ENCODE measurements around the gene CEACAM16.

The CEACAM16 gene

DNA sequence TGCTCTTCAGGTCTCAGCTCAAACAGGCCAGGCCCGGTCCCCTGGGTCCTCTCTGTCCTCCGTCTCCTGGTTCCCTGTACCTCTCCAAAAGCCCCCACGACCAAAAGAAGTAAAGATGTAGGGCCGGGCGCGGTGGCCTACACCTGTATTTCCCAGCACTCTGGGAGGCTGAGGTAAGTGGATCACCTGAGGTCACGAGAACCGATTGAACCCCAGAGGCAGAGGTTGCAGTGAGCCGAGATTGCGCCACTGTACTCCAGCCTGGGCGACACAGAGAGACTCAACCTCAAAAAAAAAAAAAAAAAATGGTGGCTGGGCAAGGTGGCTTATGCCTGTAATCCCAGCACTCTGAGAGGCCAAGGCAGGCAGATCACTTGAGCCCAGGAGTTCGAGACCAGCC lies 27.5 kb downstream of the CEACAM16 start:
- no peak for DNase-seq

DNA sequence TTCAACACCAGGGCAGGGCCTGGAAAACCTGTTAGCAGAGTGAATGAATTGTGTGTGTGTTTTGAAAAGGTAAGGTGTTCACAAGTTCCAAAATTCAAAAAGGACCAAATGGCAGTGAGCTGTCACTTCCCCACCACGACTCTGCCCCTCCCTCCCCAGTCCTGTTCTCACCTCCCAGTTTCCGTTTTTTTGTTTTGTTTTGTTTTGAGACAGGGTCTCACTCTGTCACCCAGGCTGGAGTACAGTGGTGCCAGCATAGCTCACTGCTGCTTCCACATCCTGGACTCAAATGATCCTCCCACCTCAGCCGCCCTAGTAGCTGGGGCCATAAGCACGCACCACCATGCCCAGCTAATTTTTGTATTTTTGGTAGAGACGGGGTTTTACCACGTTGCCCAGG lies 29.2 kb downstream of the CEACAM16 start:
- DNase-seq: peak; percentile 27

DNA sequence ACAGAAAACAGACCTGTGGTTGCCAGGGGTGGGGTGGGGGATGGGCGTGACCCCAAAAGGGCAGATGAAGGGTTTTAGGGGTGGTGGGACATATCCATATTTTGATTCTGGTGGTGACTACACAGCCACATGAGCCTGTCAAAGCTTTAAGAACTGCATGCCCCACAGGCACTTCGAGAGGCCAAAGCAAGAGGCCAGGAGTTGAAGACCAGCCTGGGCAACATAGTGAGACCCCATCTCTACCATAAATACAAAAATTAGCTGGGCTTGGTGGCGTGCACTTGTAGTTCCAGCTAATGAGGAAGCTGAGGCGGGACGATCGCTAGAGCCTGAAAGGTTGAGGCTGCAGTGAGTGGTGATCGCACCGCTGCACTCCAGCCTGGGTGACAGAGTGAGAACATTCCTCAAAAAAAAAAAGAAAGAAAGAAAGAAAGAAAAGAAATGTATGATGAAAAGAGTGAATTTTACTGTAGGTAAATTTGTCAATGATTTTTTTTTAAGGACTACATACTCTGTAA lies 30.6 kb downstream of the CEACAM16 start:
- no peak for DNase-seq

DNA sequence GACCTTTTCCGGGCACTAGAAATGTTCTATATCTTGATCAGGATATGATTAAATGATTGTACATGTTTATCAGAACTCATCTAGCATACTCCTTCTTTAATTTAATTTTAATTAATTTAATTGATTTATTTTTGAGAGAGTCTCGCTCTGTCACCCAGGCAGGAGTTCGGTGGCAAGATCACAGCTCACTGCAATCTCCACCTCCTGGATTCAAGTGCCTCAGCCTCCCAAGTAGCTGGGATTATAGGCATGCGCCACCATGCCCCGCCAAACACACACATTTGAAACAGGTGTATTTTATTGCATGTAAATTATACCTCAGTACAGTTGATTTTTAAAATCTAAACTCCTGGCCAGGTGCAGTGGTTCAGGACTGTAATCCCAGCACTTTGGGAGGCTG lies 32.1 kb downstream of the CEACAM16 start:
- no peak for DNase-seq

DNA sequence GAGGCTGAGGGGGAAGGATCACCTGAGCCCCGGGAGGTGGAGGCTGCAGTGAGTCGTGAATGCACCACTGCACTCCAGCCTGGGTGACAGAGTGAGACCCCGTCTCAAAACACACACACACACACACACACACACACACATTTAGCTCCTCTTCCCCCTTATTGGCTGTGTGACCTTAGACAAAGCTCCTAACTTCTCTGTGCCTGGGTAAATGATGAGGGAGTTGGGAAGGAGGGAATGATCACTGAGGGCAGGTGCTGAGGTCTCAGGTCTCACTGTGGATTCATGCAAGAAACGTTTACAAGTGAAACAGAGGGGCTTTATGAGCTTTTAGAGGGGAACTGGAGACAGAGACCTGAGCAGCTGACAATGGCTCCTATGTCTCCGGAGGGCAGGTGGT lies 32.7 kb downstream of the CEACAM16 start:
- DNase-seq: no peak

DNA sequence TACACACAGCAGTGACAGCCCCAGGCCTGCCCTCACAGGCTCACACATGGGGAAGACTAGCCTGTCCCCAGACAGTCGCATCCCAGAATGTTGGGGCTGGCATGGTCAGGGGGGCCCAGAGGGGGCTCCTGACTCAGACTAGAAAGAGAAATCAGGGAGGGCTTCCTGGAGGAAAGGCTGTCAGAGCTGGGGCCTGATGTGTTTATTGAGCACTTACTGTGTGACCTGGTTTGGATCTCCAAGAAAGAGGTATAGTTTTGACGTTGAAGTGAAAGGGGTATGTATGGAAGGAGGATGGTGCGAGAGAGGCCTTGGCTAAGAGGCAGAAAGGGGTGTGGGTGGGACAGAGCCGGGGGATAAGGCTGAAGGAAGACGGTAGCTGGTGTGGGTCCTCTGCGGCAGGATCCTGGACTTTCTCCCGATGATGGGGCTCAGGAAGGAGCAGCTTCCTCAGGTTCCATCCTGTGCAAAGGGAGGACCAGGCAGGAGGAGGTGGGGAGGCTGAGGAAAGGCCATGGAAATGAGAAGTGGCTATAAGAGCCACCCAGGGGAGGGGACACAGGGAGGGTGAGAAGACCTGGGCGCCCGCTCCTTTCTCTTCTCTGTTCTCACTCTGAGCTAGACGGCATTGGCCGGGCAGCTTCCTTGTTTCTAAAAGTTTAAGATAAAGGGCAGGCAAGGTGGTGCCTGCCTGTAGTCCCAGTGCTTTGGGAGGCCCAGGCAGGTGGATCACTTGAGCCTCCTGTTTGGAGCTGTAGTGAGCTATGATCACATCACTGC lies 33.5 kb downstream of the CEACAM16 start:
- no peak for DNase-seq

DNA sequence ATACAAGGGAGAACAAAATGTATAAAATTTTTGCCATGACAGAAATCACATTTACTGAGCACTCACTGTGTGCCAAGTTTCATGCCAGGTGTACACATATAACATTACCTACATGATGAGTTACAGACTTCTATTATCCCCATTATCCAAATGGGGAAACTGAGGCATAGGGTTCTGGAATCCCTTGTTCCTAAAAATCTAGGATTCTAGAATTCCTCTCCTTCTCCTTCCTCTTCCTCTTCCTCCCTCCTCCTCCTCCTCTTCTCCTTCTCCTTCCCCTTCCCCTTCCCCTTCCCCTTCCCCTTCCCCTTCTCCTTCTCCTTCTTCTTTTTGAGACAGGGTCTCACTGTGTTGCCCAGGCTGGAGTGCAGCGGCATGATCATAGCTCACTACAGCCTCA lies 35.4 kb downstream of the CEACAM16 start:
- no peak for DNase-seq

DNA sequence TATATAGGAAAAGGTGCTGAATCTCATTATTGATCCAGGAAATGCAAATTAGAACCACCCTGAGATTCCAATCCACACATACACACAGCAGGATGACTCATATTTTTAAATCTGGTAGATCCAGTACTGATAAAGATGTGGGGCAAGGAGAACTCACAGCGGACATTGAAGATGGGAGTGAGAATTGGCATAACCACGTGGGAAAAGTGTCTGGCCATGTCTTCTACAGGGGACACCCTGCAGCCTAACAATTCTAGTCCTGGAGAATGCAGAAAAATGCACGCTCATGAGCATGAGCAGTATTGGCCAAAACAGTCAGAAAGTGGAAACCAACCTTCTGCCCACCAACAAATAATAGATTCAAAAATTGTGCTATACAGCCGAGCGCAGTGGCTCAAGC lies 36.1 kb downstream of the CEACAM16 start:
- no peak for DNase-seq

DNA sequence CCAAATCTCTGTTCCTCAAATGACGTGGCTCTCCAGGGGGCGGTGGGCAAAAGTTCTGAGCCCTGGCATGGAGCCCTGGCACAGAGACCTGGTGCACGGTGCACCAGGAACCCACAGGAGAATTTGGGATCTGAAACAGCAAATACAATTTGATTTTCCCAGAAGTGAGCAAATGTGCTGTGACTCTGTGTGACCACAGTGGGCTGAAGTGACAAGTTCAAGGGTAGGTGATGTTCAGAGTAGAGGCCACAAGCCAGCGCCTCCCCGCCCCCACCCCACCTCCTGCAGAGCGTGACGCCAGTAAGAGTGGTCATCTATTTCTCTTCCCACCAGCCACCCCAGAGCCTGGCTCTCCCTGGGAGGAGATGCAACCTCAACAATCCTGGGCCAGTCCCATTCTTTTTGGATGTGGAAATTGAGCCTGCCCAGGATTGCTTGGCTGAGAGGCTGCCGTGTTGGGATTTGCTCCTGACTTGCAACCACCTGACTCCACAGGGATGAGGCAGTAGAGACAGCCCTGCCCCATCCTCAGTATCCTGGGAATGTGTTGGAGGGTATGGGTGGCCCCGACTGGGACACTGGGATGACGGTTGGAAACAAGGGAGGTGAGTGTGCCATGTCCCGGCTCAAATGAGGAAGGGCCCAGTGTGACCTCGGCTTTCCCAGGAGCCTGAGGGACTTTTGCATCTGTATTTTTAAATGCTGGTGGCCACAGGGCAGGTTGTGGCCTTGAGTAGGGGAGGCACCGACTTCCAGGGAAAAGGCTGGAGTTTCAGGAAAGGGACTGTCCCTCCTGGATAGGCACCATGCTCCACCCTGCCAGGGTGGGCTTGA lies 38.5 kb downstream of the CEACAM16 start:
- DNase-seq: no peak

DNA sequence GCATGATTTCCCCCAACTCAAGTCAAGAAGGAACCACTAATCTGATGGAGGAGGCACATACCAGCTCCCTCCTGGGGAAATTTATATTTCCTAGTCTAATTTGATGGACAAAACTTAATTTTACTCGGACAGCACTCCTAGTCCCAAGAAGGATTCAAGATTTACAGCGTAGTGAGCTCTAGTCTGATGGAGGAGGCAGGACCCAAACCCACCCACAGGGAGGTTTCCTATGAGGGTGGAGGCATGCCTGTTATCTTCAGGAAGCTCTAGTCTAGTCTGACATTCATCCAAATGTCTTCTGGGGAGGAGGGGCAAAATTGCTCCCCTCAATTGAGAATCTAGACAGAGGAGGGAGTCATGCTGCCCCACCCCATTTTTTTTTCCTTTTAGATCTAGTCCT lies 39.2 kb downstream of the CEACAM16 start:
- no peak for DNase-seq

DNA sequence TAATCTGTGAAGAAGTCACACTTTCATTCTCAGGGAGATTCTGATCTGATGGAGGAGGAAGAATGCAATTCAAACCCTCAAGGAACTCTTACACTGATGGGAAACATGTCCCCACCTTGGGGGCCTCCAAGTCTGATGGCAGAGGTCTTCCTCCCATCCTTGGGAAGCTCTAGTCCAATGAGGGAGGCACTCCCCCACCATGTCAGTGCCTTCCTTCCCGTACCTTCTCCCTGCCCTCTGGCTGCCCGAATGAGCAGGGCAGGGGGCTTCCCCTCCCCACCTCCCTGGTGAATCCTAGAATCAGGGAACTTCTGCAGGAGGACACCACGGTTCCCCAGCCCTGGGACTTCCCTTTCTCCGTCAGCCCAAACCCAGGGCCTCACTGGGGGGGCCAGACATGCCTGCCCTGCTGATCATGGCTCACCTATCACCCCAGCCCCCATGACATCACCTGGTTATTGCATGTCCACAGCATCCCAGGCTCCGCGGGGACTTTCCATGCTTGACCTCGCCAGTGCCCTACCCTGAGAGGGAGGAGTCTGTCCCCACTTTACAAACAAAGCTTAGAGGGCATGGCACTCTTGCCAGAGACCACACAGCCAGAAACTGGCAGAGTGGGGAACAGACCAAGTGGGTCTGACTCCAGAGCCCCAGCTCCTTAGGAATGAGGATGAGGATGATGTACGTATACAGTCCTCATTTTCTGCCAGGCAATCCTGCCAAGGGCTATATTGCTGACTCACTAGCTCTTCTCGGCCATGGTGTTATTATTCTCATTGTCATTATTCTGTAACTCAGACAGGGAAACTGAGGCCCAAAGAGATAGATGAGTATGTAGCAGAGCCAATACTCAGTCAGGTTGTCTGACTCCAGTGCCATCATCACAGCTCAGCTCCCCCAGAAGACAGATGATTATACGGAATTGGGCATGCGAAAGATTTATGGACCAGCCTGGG lies 39.9 kb downstream of the CEACAM16 start:
- no peak for DNase-seq

DNA sequence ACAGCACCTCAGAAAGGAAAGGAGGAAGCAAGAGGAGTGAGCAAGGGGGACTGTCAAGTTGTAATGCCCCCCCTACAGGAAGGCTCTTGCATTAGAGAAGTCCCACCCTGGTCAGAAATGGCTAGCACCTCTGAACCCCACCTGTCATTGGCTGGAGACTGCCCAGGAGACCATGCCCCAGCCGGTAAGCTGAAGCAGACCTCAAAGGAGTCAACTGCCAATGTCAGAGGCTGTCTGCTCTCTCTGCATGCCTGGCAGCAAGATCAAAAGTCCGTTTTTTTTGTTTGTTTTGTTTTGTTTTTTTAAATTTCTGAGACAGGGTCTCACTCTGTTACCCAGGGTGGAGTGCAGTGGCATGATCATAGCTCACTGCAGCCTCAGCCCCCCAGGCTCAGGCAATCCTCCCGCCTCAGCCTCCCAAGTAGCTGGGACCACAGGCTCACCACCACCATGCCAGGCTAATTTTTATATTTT lies 41.4 kb downstream of the CEACAM16 start:
- DNase-seq: no peak

DNA sequence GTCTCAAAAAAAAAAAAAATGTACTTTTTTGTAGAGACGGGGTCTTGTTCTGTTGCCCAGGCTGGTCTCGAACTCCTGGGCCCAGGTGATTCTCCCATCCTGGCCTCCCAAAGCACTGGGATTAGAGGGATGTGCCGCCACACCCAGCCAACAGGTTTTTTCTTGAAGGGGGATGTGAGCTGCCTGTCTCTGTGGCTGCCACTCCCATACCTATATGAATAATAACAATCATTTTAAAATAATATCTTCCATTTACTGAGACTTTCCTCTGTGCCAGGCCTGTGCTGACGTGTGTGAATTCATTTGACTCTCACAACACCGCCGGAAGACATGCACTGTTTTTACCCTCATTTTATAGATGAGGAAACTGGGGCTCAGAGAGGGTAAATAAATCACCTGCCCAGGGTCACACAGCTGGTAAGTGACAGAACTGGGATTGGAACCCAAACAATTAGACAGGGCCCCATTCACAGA lies 42.3 kb downstream of the CEACAM16 start:
- no peak for DNase-seq

DNA sequence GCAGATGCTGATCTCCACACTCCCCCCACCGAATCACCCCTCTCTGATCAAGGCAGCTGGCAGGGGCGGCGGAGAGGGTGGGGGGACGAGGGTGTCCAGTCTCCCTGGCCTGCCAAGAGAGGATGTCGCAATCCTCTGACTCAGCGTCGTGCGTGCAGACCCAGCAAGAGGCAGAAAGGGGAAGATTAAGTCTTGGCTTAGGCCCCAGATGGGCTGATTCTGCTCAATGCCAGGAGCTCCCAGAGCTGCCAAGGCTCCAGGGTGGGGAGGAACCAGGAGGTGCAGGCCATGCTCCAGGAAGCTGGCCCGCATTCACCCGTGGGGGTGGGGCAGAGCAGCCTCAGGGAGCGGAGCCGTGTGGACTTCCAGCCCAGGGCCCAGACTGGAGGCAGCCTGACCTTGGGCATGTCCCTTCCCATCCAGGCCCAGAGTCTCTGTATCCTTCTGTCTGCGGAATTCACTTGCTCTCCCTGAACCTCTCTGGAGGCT lies 42.9 kb downstream of the CEACAM16 start:
- peak; percentile 43 for DNase-seq

DNA sequence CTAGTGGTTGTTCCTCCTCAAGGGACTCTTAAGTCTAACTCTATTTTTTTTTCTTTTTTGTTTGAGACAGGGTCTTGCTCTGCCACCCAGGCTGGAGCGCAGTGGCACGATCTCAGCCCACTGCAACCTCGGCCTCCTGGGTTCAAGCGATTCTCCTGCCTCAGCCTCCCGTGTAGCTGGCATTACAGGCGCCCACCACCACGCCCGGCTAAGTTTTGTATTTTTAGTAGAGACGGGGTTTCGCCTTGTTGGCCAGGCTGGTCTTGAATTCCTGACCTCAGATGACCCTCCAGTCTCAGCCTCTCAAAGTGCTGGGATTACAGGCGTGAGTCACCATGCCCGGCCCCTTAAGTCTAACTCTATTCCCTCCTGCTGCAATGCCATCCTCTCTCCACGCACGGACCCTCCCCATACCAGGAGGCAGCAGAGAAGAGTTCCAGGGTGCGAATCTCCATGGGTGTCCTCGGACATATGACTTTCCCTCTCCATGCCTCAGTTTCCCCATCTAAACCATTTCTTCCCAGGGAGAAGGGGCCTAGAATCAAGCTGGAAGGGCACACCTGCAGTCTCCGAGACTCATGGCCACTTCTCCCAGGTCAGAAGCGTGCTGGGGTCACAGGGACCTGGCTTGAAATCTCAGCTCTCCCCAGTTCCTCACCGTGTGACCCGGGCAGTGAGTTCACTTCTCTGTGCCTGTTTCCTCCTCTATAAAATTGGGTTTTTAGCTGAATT lies 43.5 kb downstream of the CEACAM16 start:
- DNase-seq: no peak

DNA sequence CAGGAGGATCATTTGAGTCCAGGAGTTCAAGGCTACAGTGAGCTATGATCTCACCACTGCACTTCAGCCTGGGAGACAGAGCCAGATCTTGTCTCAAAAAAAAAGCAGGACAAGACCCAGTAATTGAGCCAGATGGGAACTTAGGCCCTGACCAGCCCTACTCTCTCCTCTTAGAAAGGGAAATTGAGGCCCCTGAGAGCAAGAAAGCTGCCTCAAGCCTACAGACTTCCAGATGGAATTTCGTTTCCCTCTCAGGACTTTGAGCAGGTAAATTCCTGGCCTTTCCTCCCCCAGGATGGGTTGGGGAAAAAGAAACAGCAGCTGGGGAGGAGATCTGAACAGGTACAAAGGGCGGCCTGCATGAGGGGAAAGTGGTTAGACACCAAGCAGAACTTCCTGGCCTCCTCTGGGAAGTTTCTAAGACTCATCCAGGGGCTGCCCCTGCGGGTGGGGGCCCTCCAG lies 46.0 kb downstream of the CEACAM16 start:
- DNase-seq: no peak

DNA sequence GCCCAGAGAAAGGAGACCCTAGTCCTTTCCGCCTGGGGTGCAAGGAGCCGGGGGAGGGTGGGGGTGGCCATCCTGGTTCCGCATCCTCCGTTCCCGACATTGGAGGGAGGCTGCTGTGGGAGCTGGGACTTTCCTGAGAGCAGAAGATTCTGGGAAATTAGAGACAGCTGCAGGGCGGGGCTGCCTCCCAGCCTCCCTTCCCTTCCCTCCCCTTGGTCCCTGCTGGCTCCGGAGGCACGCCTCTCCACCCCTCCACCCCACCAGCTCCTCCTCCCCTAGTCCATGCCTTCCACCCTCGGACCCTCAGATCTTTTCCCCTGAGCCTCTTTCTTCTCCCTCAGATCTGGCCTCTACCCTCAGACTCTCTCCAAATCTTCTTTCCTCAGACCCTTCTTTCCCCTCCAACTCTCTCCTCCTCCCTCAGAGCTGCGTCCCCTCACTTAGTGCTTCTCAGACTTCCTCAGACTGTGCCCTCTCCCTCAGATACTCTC lies 46.4 kb downstream of the CEACAM16 start:
- DNase-seq: no peak

DNA sequence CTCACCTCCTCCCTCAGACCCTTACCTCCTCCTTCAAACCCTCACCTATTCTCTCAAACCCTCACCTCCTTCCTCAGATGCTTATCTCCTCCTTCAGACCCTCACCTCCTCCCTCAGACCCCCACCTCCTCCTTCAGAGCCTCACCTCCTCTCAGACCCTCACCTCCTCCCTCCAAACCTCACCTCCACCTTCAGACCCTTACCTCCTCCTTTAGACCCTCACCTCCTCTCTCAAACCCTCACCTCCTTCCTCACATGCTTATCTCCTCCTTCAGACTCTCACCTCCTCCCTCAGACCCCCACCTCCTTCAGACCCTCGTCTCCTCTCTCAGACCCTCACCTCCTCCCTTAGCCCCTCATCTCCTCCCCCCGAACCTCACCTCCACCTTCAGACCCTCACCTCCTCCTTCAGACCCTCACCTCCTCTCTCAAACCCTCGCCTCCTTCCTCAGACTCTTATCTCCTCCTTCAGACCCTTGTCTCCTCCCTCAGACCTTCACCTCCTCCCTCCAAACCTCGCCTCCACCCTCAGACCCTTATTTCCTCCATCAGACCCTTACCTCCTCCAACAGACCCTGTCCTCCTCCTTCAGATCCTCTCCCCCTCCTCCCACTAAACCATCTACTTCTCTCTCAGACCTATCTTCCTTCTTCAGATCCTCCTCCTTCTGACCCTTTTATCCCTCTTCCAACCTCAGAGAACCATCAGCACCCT lies 47.1 kb downstream of the CEACAM16 start:
- no peak for DNase-seq

DNA sequence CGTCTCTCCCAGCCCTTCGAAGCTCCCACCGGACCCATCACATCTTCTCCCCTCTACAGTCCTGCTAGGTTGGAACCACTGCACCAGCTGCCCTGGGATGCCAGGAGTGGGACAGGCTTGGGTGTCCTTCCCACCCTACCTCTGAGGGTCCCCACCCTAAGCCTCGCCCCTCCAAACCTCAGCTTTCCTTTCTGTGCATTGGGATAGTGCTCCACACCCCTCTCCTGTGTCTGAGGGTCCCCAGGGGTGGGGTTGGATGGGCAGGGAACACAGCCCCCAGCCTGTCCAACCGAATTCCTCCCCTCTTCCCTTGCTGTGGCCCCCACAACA lies 47.6 kb downstream of the CEACAM16 start:
- no peak for DNase-seq

DNA sequence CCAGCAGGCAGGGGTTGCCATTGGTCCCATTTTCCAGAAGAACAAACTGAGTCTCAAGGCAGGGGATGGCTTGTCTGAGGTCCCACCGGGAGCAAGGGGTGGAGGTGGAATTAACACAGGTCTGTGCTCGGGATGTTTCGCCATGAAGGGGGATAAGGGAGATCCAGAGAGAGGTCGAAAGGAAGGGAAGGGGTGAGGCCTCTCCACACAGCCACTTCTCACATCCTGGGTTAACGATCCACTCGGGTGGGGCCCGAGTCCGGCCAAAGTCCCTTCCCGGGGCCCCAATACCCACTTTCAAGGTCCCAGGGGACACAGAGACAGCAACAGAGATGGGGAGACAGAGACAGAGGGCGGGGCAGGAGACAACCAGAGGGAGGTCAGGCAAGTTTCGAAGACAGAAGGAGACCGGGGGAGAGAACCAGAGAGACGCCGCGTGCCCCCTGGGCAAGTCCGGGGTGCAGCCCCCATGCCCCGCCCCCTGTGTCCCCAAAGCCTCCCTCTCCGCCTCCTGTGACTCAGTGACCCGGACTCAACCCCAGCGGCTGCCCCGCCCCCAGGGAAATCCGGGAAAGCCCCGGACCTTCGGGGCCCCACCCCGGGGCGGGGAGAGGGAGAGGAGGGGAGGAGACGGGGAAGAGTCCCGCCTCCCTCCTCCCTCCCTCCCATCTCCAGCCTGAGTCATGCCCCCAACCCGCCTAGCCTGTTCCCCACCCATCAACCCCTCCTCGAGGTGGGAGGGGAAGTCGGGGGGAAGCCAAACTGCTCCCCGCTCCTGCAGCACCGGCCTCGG lies 48.2 kb downstream of the CEACAM16 start:
- peak; percentile 93 for DNase-seq
